Measurements from ENCODE around the gene PDYN.

Gene PDYN

DNA sequence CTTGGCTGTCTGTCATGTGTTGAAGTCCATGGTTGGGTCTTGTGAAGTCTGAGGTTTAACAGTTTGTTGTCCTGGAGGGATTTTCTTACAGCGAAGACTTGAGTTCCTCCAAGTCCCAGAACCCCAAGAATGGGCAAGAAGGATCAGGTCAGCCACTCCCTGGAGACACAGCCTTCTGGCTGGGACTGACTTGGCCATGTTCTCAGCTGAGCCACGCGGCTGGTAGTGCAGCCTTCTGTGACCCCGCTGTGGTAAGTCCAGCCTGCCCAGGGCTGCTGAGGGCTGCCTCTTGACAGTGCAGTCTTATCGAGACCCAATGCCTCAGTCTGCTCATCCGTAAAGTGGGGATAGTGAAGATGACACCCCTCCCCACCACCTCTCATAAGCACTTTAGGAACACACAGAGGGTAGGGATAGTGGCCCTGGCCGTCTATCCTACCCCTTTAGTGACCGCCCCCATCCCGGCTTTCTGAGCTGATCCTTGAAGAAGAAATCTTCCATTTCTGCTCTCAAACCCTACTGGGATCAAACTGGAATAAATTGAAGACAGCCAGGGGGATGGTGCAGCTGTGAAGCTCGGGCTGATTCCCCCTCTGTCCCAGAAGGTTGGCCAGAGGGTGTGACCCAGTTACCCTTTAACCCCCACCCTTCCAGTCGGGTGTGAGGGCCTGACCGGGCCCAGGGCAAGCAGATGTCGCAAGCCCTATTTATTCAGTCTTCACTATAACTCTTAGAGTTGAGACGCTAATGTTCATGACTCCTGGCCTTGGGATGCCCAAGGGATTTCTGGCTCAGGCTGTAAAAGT lies 55.2 kb downstream of the PDYN start:
- H3K4me3 ChIP-seq (ENCODE audit: low read length), result no peak overlapping the region
- no peak for TF ChIP-seq CTCF (IDR thresholded peaks at IDR 0.05; ENCODE audit: insufficient read depth, low read depth, low read length, missing control alignments)
- no peak for DNase-seq (ENCODE audit: low read depth)

- DNase-seq (ENCODE audit: low read depth), result no peak
- TF ChIP-seq CTCF (IDR thresholded peaks at IDR 0.05; ENCODE audit: insufficient read depth, low read depth, low read length, missing control alignments), result no peak
- no peak overlapping the region for H3K4me3 ChIP-seq (ENCODE audit: low read length)
Observed at GRCh38 chr20:1937316-1937976, 56.4 kb downstream of the PDYN start.

GRCh38 chr20:1935696-1936366 lies 58.0 kb downstream of the PDYN start:
- no peak for TF ChIP-seq CTCF (IDR thresholded peaks at IDR 0.05; ENCODE audit: insufficient read depth, low read depth, low read length, missing control alignments)
- no peak for DNase-seq (ENCODE audit: low read depth)
- H3K4me3 ChIP-seq (ENCODE audit: low read length), result no peak overlapping the region

DNA sequence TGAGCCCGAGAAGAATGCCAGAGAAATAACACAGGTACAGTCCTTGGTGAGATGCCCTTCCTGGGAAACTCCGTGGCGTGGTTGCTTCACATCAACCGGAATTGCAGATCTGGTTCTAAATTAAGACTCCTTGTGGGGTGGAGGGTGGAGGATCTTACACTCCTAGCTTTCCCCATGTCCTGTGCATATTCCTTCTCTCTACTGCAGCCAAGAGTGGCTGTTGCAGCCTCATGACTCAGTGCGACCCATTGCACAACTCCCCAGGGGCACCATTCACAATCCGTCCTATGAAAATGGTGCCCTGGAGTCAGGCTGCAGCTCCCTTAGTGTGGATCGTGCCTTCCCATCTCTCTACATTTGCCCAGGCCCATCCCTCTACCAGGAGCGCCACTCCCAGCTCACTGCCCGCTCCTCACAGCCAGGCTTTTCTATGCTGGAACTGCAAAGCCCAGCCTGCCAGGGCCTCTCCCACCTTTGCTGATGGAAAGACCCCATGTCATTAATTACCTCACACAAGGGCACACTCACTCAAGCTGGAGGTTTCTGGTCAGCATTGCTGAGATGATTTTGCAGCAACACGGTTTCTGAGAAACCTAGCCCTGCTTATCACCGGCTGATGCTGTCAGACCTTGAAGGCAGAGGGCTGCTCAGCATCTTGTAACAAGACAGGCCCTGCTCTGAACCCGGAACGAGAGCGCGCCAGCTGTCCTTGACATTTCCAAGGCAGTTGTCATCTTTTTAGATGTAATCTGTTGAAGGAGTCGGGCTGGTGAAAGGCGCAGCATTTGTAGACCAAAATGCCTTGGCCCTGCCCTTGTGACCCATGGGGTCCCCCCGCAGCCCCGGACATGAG lies 58.9 kb downstream of the PDYN start:
- H3K4me3 ChIP-seq (ENCODE audit: low read length), result no peak overlapping the region
- TF ChIP-seq CTCF (IDR thresholded peaks at IDR 0.05; ENCODE audit: insufficient read depth, low read depth, low read length, missing control alignments), result no peak

GRCh38 chr20:1934156-1934555 lies 59.7 kb downstream of the PDYN start:
- TF ChIP-seq CTCF (IDR thresholded peaks at IDR 0.05; ENCODE audit: insufficient read depth, low read depth, low read length, missing control alignments), result no peak
- no peak overlapping the region for H3K4me3 ChIP-seq (ENCODE audit: low read length)
- peak; percentile 58 for DNase-seq (ENCODE audit: low read depth)

More for the DNA sequence above, 58.9 kb downstream of the PDYN start:
- DNase-seq (ENCODE audit: low read depth), result peak; percentile 98

- DNase-seq (ENCODE audit: low read depth), result peak; percentile 37
- no peak overlapping the region for H3K4me3 ChIP-seq (ENCODE audit: low read length)
- TF ChIP-seq CTCF (IDR thresholded peaks at IDR 0.05; ENCODE audit: insufficient read depth, low read depth, low read length, missing control alignments), result no peak
Observed at GRCh38 chr20:1933465-1933870, 60.4 kb downstream of the PDYN start.
